ENCODE data around the gene USP36.

GRCh38 chr17:78832541-78832810 lies 8.1 kb downstream of the USP36 start:
- TF ChIP-seq CTCF (IDR thresholded peaks at IDR 0.05) (no peak), POLR2AphosphoS5 (IDR thresholded peaks at IDR 0.05) (no peak), POLR2A (IDR thresholded peaks at IDR 0.05) (no peak), EP300 (IDR thresholded peaks at IDR 0.05) (no peak)
